ENCODE data around the gene VSX2. TPM values are rescaled to one million over a fixed set of nuclear protein-coding genes. Genes with fewer than 3 reads are reported as not detected.
"Not testable (repeated sequence)": the region's sequence is repeated elsewhere in the genome, so short reads cannot be mapped to it uniquely, and the experiment has no call there.

Gene VSX2
- total RNA-seq, 2 donors from 2014 or later: not detected

GRCh38 chr14:74257941-74258763, 18.9 kb downstream of the VSX2 start:
- peak overlapping the region; percentile 83 for H3K4me3 Mint-ChIP-seq
- peaks cover 5% of the 10 kb centered on the region for H3K27me3 Mint-ChIP-seq
- no peaks in the 10 kb centered on the region for H3K9me3 ChIP-seq (ENCODE audit: control insufficient read depth, low read length, poor library complexity, severe bottlenecking)
- H3K36me3 Mint-ChIP-seq (ENCODE audit: low read depth): no peaks in the 10 kb centered on the region
- no peak overlapping the region for H3K27ac Mint-ChIP-seq
- no peak for ATAC-seq
- DNase-seq: no peak
- H3K4me1 Mint-ChIP-seq: peaks cover 3% of the 10 kb centered on the region

- no peaks in the 10 kb centered on the region for H3K36me3 Mint-ChIP-seq (ENCODE audit: low read depth)
- no peaks in the 10 kb centered on the region for H3K9me3 ChIP-seq (ENCODE audit: control insufficient read depth, low read length, poor library complexity, severe bottlenecking)
- ATAC-seq: no peak
- H3K4me3 Mint-ChIP-seq: peak overlapping the region; percentile 33
- DNase-seq: no peak
- H3K4me1 Mint-ChIP-seq: peaks cover 3% of the 10 kb centered on the region
- no peak overlapping the region for H3K27ac Mint-ChIP-seq
- H3K27me3 Mint-ChIP-seq: peaks cover 10% of the 10 kb centered on the region
Measured at GRCh38 chr14:74258764-74259035, 19.5 kb downstream of the VSX2 start.

GRCh38 chr14:74259513-74259912, 20.3 kb downstream of the VSX2 start:
- H3K27ac Mint-ChIP-seq: no peak overlapping the region

DNA sequence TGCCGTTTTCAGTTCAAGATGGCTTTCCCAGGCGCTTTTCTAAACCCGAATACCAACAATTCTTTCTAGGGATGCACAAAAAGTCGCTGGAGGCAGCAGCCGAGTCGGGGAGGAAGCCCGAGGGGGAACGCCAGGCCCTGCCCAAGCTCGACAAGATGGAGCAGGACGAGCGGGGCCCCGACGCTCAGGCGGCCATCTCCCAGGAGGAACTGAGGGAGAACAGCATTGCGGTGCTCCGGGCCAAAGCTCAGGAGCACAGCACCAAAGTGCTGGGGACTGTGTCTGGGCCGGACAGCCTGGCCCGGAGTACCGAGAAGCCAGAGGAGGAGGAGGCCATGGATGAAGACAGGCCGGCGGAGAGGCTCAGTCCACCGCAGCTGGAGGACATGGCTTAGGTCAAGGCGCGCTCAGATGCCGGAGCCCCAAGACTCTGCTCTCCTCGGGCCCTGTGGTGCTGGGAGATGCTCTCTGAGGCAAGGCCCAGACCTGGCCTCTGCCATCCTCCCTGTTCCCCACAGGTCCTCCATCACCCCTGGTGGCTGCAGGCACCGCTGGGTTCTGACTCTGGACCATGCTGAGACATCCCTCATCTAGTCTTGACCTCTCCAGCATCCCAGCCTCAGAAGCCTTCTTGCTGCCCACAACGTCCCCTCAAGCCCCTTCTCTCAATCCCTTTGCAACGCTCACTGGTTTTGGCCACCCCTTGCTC, 21.4 kb downstream of the VSX2 start:
- peaks cover 3% of the 10 kb centered on the region for H3K4me1 Mint-ChIP-seq
- no peak overlapping the region for H3K4me3 Mint-ChIP-seq
- ATAC-seq (no peak), DNase-seq (no peak)
- H3K27ac Mint-ChIP-seq: no peak overlapping the region
- H3K9me3 ChIP-seq (ENCODE audit: control insufficient read depth, low read length, poor library complexity, severe bottlenecking): no peaks in the 10 kb centered on the region
- H3K36me3 Mint-ChIP-seq (ENCODE audit: low read depth): no peaks in the 10 kb centered on the region
- H3K27me3 Mint-ChIP-seq: peaks cover 19% of the 10 kb centered on the region

More at GRCh38 chr14:74259513-74259912, 20.3 kb downstream of the VSX2 start:
- Mint-ChIP-seq H3K27me3 (peaks cover 12% of the 10 kb centered on the region), H3K4me1 (peaks cover 3% of the 10 kb centered on the region), H3K4me3 (peak overlapping the region; percentile 33), H3K36me3 (ENCODE audit: low read depth) (no peaks in the 10 kb centered on the region)
- H3K9me3 ChIP-seq (ENCODE audit: control insufficient read depth, low read length, poor library complexity, severe bottlenecking): no peaks in the 10 kb centered on the region
- ATAC-seq (no peak), DNase-seq (no peak)

DNA sequence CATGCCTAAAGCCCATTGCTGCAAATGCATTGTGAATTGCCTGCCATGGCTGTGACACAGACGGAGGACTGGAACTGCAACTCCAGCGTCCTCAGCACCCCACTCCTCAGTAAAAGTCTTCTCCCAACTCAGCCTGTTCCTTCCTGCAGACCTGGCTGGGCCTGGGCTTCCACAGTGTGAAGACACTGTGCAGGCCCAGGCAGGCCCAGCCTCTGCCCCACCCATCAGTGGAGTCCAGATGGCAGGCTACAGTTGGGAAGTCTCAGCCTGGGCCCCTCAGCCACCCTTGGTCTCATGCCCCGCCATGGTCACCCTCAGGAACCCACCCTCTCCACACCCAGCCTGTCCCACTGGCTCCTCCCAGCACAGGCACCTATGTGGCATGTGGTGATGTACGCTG, 22.0 kb downstream of the VSX2 start:
- no peak for ATAC-seq
- H3K4me3 Mint-ChIP-seq: no peak overlapping the region

DNA sequence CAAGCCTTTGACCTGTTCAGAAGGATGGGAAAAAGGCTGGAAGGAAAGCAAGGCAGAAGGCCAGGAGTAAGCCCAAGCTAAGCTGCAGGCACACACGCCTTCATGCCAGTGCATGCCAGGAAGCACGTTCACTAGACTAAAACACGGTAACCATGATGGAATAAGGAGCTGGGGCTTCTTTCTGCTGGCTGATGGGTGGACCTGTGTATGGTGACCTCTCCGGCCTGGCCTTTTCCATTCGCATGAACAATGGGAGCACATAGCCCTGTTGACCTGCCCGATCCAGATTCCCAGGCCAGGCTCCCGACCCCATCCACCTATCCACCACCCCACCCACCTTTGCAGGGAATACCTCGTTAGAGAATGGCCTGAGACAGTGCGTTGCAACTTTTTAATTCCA, 22.8 kb downstream of the VSX2 start:
- Mint-ChIP-seq H3K27me3 (peaks cover 25% of the 10 kb centered on the region), H3K36me3 (ENCODE audit: low read depth) (no peaks in the 10 kb centered on the region), H3K4me1 (peaks cover under 1% of the 10 kb centered on the region), H3K27ac (no peak overlapping the region), H3K4me3 (no peak overlapping the region)
- ATAC-seq: no peak
- H3K9me3 ChIP-seq (ENCODE audit: control insufficient read depth, low read length, poor library complexity, severe bottlenecking): no peaks in the 10 kb centered on the region
- no peak for DNase-seq

More for the DNA sequence above, 22.0 kb downstream of the VSX2 start:
- Mint-ChIP-seq H3K36me3 (ENCODE audit: low read depth) (no peaks in the 10 kb centered on the region), H3K4me1 (peaks cover 3% of the 10 kb centered on the region), H3K27ac (no peak overlapping the region), H3K27me3 (peaks cover 25% of the 10 kb centered on the region)
- DNase-seq: no peak
- no peaks in the 10 kb centered on the region for H3K9me3 ChIP-seq (ENCODE audit: control insufficient read depth, low read length, poor library complexity, severe bottlenecking)

DNA sequence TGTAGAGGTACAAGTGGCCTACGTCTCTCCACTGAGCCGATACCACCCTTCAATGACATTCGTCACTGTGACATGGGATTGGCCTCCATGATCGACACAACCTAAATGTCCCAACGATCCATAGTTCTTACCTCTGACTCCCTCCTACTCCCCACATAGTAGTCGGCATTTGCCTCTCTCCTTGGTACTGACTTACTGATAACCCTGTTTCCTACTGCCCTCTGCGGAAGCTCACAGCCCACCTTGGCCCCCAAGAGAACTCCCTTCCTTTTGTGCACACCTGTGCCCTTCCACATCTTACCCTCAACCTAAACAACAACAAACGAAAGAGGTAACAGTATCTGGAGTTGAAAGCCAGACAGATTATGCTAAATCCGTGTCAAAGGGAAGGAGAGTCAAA, 23.9 kb downstream of the VSX2 start:
- Mint-ChIP-seq H3K36me3 (ENCODE audit: low read depth) (no peaks in the 10 kb centered on the region), H3K27me3 (peaks cover 25% of the 10 kb centered on the region), H3K27ac (no peak overlapping the region), H3K4me3 (no peak overlapping the region), H3K4me1 (no peaks in the 10 kb centered on the region)
- H3K9me3 ChIP-seq (ENCODE audit: control insufficient read depth, low read length, poor library complexity, severe bottlenecking): no peaks in the 10 kb centered on the region
- DNase-seq: no peak
- ATAC-seq: no peak

DNA sequence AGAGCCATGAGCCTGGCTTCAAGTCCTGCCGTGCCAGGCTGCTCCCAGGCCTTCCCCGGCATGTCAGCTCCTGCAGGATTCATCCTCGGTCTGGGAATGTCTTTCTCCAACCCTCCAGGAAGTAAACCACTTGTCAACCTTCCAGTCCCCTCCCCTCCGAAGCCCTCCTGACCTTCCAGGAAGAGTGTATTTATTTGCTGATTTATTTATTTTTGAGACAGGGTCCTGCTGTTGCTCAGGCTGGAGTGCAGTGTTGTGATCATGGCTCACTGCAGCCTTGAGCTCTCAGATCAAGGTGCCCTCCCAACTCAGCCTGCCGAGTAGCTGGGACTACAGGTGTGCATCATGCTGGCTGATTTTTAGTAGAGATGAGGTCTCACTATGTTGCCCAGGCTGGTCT, 24.7 kb downstream of the VSX2 start:
- Mint-ChIP-seq H3K27ac (no peak overlapping the region), H3K4me1 (no peaks in the 10 kb centered on the region), H3K27me3 (peaks cover 25% of the 10 kb centered on the region), H3K36me3 (ENCODE audit: low read depth) (no peaks in the 10 kb centered on the region), H3K4me3 (no peak overlapping the region)
- no peak for ATAC-seq
- DNase-seq: no peak
- no peaks in the 10 kb centered on the region for H3K9me3 ChIP-seq (ENCODE audit: control insufficient read depth, low read length, poor library complexity, severe bottlenecking)

DNA sequence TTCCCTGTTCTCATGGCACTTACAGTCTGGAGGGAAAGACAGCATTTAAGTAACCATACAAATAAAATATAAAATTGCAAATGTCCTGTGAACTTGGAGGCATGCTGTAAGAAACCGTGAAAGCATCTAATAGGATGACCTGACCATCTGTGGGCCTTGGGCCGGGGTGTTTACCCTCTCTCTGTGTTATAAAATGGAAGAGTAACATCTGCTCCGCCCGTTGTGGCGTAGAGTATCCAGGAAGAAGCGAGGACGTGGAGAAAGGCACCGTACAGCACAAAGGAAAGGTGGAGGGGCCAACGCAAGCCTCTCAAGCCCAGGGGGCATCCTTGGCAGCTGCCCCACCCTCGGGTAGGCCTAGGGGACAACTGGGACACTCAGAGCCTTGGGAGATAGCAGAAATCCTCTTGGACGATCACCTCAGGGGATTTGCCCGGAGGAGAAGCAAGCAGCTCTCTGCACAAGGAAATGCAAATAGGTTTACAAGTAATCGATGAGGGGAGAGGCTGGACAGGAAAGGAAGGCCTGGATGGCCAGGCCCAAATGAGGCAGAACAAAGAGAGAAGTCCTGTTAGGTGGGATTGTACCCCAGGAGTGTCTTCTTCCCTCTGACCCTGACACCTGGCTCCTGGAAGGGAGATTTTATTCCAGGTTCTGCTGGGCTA, 26.2 kb downstream of the VSX2 start:
- no peak overlapping the region for H3K4me3 Mint-ChIP-seq
- H3K9me3 ChIP-seq (ENCODE audit: control insufficient read depth, low read length, poor library complexity, severe bottlenecking): no peaks in the 10 kb centered on the region
- no peaks in the 10 kb centered on the region for H3K36me3 Mint-ChIP-seq (ENCODE audit: low read depth)
- no peak overlapping the region for H3K27ac Mint-ChIP-seq
- DNase-seq: no peak
- H3K27me3 Mint-ChIP-seq: peaks cover 25% of the 10 kb centered on the region
- H3K4me1 Mint-ChIP-seq: no peaks in the 10 kb centered on the region
- ATAC-seq: no peak

- DNase-seq: no peak
- Mint-ChIP-seq H3K36me3 (ENCODE audit: low read depth) (no peaks in the 10 kb centered on the region), H3K27me3 (peaks cover 27% of the 10 kb centered on the region), H3K27ac (no peak overlapping the region), H3K4me3 (no peak overlapping the region), H3K4me1 (no peaks in the 10 kb centered on the region)
- no peaks in the 10 kb centered on the region for H3K9me3 ChIP-seq (ENCODE audit: control insufficient read depth, low read length, poor library complexity, severe bottlenecking)
- no peak for ATAC-seq
Measured at GRCh38 chr14:74267588-74267987, 28.3 kb downstream of the VSX2 start.

- not testable (repeated sequence) for H3K9me3 ChIP-seq (ENCODE audit: control insufficient read depth, low read length, poor library complexity, severe bottlenecking); H3K36me3 Mint-ChIP-seq (ENCODE audit: low read depth); H3K4me3 Mint-ChIP-seq; H3K4me1 Mint-ChIP-seq; DNase-seq; H3K27ac Mint-ChIP-seq; ATAC-seq
- H3K27me3 Mint-ChIP-seq: peaks cover 14% of the 10 kb centered on the region
Measured at GRCh38 chr14:74270382-74271177, 31.3 kb downstream of the VSX2 start.

DNA sequence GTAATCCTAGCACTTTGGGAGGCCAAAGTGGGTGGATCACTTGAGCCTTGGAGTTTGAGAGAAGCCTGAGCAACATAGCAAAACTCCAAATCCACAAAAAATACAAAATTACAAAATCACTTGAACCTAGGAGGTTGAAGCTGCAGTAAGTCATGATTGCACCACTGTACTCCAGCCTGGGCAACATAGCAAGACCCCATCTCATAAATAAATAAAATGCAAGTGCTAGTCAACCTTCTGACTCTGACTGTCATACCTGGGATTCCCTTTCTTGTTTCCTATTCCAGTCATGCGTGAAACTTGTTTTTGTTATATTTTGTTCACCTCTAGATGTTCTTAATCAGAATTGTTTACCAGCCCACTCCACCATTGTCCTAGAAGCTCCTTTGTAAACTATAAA, 32.1 kb downstream of the VSX2 start:
- Mint-ChIP-seq H3K36me3 (ENCODE audit: low read depth) (no peaks in the 10 kb centered on the region), H3K27me3 (peaks cover 8% of the 10 kb centered on the region), H3K4me3 (no peak overlapping the region), H3K27ac (no peak overlapping the region), H3K4me1 (peaks cover 3% of the 10 kb centered on the region)
- H3K9me3 ChIP-seq (ENCODE audit: control insufficient read depth, low read length, poor library complexity, severe bottlenecking): no peaks in the 10 kb centered on the region
- DNase-seq (no peak), ATAC-seq (no peak)
